Measurements from ENCODE around the gene RGMA.

The RGMA gene

DNA sequence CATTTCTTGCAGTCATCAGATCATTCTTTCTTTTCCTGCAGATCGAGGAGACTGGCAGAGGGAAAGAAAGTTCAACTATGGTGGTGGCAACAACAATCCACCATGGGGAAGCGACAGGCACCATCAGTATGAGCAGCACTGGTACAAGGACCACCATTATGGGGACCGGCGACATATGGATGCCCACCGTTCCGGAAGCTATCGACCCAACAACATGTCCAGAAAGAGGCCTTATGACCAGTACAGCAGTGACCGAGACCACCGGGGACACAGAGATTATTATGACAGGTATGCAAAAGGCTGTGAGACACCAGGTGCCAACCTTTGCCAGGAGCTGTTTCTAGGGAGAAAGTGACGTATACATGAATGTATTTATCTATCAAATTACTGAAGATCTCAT lies 69.0 kb downstream of the RGMA start:
- DNase-seq (ENCODE audit: insufficient read length, low spot score) (no peak), FAIRE-seq (no peak)
- TF ChIP-seq, protein P1, sequence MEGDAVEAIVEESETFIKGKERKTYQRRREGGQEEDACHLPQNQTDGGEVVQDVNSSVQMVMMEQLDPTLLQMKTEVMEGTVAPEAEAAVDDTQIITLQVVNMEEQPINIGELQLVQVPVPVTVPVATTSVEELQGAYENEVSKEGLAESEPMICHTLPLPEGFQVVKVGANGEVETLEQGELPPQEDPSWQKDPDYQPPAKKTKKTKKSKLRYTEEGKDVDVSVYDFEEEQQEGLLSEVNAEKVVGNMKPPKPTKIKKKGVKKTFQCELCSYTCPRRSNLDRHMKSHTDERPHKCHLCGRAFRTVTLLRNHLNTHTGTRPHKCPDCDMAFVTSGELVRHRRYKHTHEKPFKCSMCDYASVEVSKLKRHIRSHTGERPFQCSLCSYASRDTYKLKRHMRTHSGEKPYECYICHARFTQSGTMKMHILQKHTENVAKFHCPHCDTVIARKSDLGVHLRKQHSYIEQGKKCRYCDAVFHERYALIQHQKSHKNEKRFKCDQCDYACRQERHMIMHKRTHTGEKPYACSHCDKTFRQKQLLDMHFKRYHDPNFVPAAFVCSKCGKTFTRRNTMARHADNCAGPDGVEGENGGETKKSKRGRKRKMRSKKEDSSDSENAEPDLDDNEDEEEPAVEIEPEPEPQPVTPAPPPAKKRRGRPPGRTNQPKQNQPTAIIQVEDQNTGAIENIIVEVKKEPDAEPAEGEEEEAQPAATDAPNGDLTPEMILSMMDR (IDR thresholded peaks at IDR 0.05; ENCODE audit: insufficient read depth, missing control alignments) = no peak

DNA sequence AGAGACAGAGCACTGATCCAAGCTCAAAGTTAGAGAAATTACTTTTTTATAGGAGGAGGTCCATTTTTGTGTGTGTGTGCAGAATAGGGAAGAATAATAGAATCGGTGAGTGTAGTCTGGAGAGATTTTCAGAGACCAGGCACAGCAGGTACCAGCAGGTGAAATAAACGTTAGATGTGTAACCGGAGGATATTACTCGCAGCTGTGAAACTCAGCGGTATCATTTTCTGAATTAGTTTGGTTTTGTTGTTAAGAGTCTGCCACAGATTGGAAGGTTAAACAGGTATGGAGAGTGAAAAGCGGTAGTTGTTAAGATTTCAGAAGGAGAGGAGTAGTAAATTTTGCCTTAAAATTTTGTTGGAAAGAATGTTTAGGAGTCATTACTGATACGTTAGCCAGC lies 69.9 kb downstream of the RGMA start:
- FAIRE-seq (no peak), DNase-seq (ENCODE audit: insufficient read length, low spot score) (no peak)
- TF ChIP-seq, protein P1 (IDR thresholded peaks at IDR 0.05; ENCODE audit: insufficient read depth, missing control alignments) = no peak

DNA sequence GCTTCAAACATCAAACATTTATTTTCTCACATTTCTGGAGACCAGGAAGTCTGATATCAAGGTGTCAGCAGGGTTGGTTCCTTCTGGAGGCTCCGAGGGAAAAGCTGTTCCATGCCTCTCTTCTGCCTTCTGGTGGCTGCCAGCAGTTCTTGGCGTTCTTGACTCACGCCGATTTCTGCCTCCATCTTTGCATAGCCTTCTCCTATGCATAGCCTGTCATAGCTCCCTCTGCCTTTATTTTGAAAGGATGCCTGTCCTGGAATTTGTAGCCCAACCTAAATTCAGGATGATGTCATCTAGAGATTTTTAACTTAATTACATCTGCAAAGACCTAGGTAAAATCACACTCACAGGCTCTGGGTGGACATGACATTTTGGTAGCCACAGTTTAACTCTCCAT lies 70.4 kb downstream of the RGMA start:
- TF ChIP-seq, protein P1 (IDR thresholded peaks at IDR 0.05; ENCODE audit: insufficient read depth, missing control alignments) = no peak
- DNase-seq (ENCODE audit: insufficient read length, low spot score) (no peak), FAIRE-seq (no peak)

DNA sequence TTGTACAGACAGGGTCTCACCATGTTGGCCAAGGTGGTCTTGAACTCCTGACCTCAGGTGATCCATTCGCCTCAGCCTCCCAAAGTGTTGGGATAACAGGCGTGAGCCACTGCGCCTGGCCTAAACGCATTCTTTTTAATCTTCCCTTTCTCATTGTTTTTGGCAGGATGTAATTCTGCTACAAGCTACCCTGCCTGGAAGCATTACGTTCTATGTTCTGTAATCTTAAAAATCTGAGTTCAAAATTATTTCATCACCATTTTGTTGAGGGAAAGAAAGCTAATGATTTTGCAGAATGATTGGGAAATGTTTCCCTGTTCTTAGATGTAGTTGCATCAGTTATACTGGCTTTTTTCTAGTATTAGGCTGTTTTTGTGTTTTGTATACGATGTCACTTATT lies 71.5 kb downstream of the RGMA start:
- FAIRE-seq = no peak
- no peak for DNase-seq (ENCODE audit: insufficient read length, low spot score)
- TF ChIP-seq, protein P1 (IDR thresholded peaks at IDR 0.05; ENCODE audit: insufficient read depth, missing control alignments) = no peak

DNA sequence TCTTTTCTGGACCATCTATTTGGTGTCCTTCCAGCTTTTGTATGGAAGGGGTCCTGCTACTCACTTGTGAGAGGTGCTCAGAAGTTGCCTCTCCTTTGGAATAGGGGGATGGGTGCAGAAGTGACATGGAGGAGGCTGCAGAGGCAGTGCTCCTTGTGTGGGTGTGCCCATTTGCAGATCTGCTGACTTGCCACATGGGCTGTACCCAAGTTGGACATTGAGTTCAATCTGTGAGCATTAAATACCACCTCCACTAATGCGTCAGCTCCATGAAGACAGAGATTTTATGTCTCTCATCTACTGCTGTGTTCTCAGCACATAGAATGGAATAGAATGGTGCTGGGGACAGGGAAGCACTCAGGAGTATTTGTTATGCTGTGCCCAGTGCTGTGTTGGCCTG lies 76.2 kb downstream of the RGMA start:
- no peak for FAIRE-seq
- TF ChIP-seq, protein P1 (IDR thresholded peaks at IDR 0.05; ENCODE audit: insufficient read depth, missing control alignments) = no peak
- no peak for DNase-seq (ENCODE audit: insufficient read length, low spot score)

DNA sequence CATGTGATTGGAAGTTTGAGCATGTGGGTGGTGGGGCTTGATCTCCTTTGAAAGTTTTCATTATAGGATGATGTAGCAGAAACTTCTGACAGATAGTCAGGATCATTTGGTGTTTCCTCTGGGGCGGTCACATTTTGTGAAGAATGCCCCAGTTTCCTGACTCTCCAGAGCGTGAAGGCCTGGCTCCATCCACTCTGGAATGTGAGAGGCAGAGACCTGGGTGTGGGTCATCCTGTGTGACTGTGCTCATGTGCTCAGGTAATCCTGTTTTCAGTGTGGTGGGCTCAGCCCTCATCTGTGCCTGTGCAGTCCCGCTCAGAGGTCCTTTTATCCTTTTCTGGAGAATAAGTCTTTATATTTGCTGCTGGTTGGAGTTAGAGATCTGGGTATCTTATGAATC lies 81.0 kb downstream of the RGMA start:
- FAIRE-seq (no peak), DNase-seq (ENCODE audit: insufficient read length, low spot score) (no peak)
- TF ChIP-seq, protein P1 (IDR thresholded peaks at IDR 0.05; ENCODE audit: insufficient read depth, missing control alignments) = no peak

DNA sequence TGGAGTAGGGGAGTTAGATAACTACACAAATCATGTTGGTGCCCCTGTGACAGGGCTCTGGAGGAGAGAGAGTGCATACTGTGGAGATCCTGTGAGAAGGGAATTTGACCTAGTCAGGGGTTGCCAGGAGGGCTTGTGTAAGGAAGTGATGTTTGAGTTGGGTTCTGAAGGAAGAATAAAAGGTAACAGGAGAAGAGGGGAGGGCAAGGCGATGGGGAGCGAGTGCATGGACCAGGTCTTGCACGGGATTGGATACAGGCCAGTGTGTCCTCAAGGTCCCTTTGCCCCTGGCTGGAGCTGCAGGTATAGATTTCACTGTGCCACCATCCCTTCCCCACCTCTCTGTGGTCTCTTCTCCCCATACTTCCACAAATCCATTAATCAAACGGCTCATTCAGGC lies 83.9 kb downstream of the RGMA start:
- DNase-seq (ENCODE audit: insufficient read length, low spot score) (no peak), FAIRE-seq (no peak)
- TF ChIP-seq, protein P1 (IDR thresholded peaks at IDR 0.05; ENCODE audit: insufficient read depth, missing control alignments) = no peak
